Body of pancreas (tissue), 4 donors: ENCODE measurements around the gene TMEM129. TPM values are rescaled to one million over a fixed set of nuclear protein-coding genes. Genes with fewer than 3 reads are reported as not detected.

ENCODE experiments used
- ATAC-seq: fragments of 150-250 bp; one replicate; pipeline ENCODE4 v1.9.1; 2016
- DNase-seq, 4 donors: peaks; one replicate each; pipeline ENCODE4 v3.0.0-alpha.2; 2019
- H3K27ac ChIP-seq, 4 donors: fragments of 200-600 bp; sonication (generic); 1 replicate in 3 of 4; 2 replicates in 1 of 4; pipeline versions ENCODE4 v1.5.1 to v1.6.1; 2016 to 2019; ENCODE audit warnings: mild to moderate bottlenecking in 1 of 4, mixed read lengths in 1 of 4, moderate library complexity in 1 of 4
- H3K27me3 ChIP-seq, 2 donors: fragments of 200-600 bp; sonication (generic); one replicate each; pipeline ENCODE4 v1.6.0; 2016; ENCODE audit warnings: mild to moderate bottlenecking in 1 of 2
- H3K36me3 ChIP-seq, 2 donors: fragments of 200-600 bp; sonication (generic); replicated peaks in 1 of 2; 2 replicates each; pipeline ENCODE4 v1.5.1; 2016; ENCODE audit warnings: low read depth in 2 of 2; ENCODE audit not compliant: insufficient read depth in 1 of 2
- H3K4me1 ChIP-seq: fragments of 200-600 bp; sonication (generic); one replicate; pipeline ENCODE4 v1.6.0; 2016
- H3K4me3 ChIP-seq, 2 donors: fragments of 200-600 bp; sonication (generic); 1 replicate in 1 of 2; 2 replicates in 1 of 2; pipeline ENCODE4 v1.5.1; 2016 to 2019
- H3K9me3 ChIP-seq, 3 donors: fragments of 200-600 bp; sonication (generic); 1 replicate in 2 of 3; 2 replicates in 1 of 3; pipeline ENCODE4 v1.5.1; 2016
- CTCF ChIP-seq, 7 experiments: fragments of 450-650 bp in 4 of 7; fragments of 200-600 bp in 3 of 7; sonication (generic) in 3 of 7; IDR thresholded peaks; one replicate each; pipeline ENCODE4 v1.5.1; 2016 to 2019; ENCODE audit warnings: antibody characterized with exemption in 7 of 7
- POLR2A ChIP-seq, 3 donors: fragments of 450-650 bp; IDR thresholded peaks; one replicate each; pipeline ENCODE4 v1.6.1; 2016; ENCODE audit warnings: antibody characterized with exemption in 3 of 3, mild to moderate bottlenecking in 2 of 3
- WGBS, 2 donors: methylation state at CpG; one replicate each; pipeline ENCODE4 v1.1.5; 2017; 5-methylcytosine and 5-hydroxymethylcytosine counted together
- intact Hi-C: fragments of 100-400 bp; cut with DNase I; formaldehyde crosslinking; loops from one replicate; pipeline ENCODE4 v1.15.1; 2023
- total RNA-seq, 2 donors: library from RNA; depleted of rRNA; stranded (reverse); fragments of >200 nt; gene quantifications; one replicate each; pipeline ENCODE4 v1.1.0, GENCODE V29; 2016

The TMEM129 gene
- total RNA-seq, 2 donors from 2014 or later = 26.7 to 53.1 TPM

- ATAC-seq (no peak), DNase-seq (peak in 1 of 4 donors; percentile 36)
- Histone ChIP-seq H3K4me1 (peaks cover 31% of the 10 kb centered on the region), H3K4me3 (no peak overlapping the region), H3K27me3 (no peaks in the 10 kb centered on the region), H3K9me3 (no peaks in the 10 kb centered on the region), H3K27ac (peak overlapping the region in 2 of 4 donors; percentile 62 to 70), H3K36me3 (no peaks in the 10 kb centered on the region)
- TF ChIP-seq CTCF (IDR thresholded peaks at IDR 0.05) = no peak
- no peak for TF ChIP-seq POLR2A (IDR thresholded peaks at IDR 0.05)
- intact Hi-C loops = loop anchor here (5.0 kb wide), 2 partner anchors 50 to 145 kb away; no protein-coding TSS in a partner anchor
- 60 to 70% methylated on average over 2 to 33 of the region's 35 CpGs for WGBS, 2 donors
Observed at GRCh38 chr4:1752284-1753041, 31.3 kb upstream of the TMEM129 start.

- no peak for TF ChIP-seq POLR2A (IDR thresholded peaks at IDR 0.05)
- TF ChIP-seq CTCF (IDR thresholded peaks at IDR 0.05) = no peak
- ATAC-seq = no peak
- Histone ChIP-seq H3K36me3 (no peaks in the 10 kb centered on the region), H3K9me3 (no peaks in the 10 kb centered on the region), H3K4me1 (peaks cover 33% of the 10 kb centered on the region), H3K27me3 (no peaks in the 10 kb centered on the region), H3K4me3 (no peak overlapping the region), H3K27ac (peak overlapping the region in 1 of 4 donors; percentile 70)
- WGBS, 2 donors = 78% methylated on average over 8 of the region's 8 CpGs; no CpG with 5 or more reads in 1 of the 2 donors
- DNase-seq = no peak
- intact Hi-C loops = loop anchor here (5.0 kb wide), 2 partner anchors 50 to 145 kb away; no protein-coding TSS in a partner anchor
Observed at GRCh38 chr4:1751919-1752283, 30.8 kb upstream of the TMEM129 start.

GRCh38 chr4:1751155-1751918, 30.2 kb upstream of the TMEM129 start:
- Histone ChIP-seq H3K4me3 (no peak overlapping the region), H3K9me3 (no peaks in the 10 kb centered on the region), H3K27me3 (no peaks in the 10 kb centered on the region), H3K4me1 (peaks cover 39% of the 10 kb centered on the region), H3K27ac (no peak overlapping the region), H3K36me3 (no peaks in the 10 kb centered on the region)
- intact Hi-C loops = loop anchor here (5.0 kb wide), 2 partner anchors 51 to 146 kb away; no protein-coding TSS in a partner anchor
- no peak for TF ChIP-seq CTCF (IDR thresholded peaks at IDR 0.05)
- TF ChIP-seq POLR2A (IDR thresholded peaks at IDR 0.05) = no peak
- DNase-seq (no peak), ATAC-seq (no peak)
- 89 to 100% methylated on average over 1 to 29 of the region's 31 CpGs for WGBS, 2 donors

- ATAC-seq (no peak), DNase-seq (no peak)
- no peak for TF ChIP-seq POLR2A (IDR thresholded peaks at IDR 0.05)
- no peak for TF ChIP-seq CTCF (IDR thresholded peaks at IDR 0.05)
- Histone ChIP-seq H3K4me3 (no peak overlapping the region), H3K27ac (no peak overlapping the region), H3K4me1 (peaks cover 43% of the 10 kb centered on the region), H3K9me3 (no peaks in the 10 kb centered on the region), H3K36me3 (no peaks in the 10 kb centered on the region), H3K27me3 (no peaks in the 10 kb centered on the region)
- 84 to 89% methylated on average over 6 to 18 of the region's 18 CpGs for WGBS, 2 donors
- intact Hi-C loops = loop anchor here (5.0 kb wide), 2 partner anchors 52 to 147 kb away; no protein-coding TSS in a partner anchor
Observed at GRCh38 chr4:1750381-1751154, 29.4 kb upstream of the TMEM129 start.
